Effector CD8-positive, alpha-beta T cell (primary cell): ENCODE data around the gene CAMTA1.

Experiments used
- DNase-seq: peaks from one replicate; lab custom pipeline; 2025; lab: John Stamatoyannopoulos, UW

CAMTA1 gene

GRCh38 chr1:7196036-7196911 is 411.0 kb downstream of the CAMTA1 start:
- no peak for DNase-seq

GRCh38 chr1:7198664-7199063 is 413.4 kb downstream of the CAMTA1 start:
- no peak for DNase-seq

- no peak for DNase-seq
Observed at GRCh38 chr1:7199077-7199779, 414.0 kb downstream of the CAMTA1 start.

- no peak for DNase-seq
Observed at GRCh38 chr1:7207875-7208646, 422.8 kb downstream of the CAMTA1 start.

GRCh38 chr1:7208647-7209180 is 423.5 kb downstream of the CAMTA1 start:
- no peak for DNase-seq

- no peak for DNase-seq
Observed at GRCh38 chr1:7209336-7209735, 424.1 kb downstream of the CAMTA1 start.

GRCh38 chr1:7218210-7218832 is 433.1 kb downstream of the CAMTA1 start:
- no peak for DNase-seq

GRCh38 chr1:7219031-7219430 is 433.8 kb downstream of the CAMTA1 start:
- no peak for DNase-seq

- no peak for DNase-seq
Observed at GRCh38 chr1:7220007-7220406, 434.8 kb downstream of the CAMTA1 start.

GRCh38 chr1:7220712-7221252 is 435.5 kb downstream of the CAMTA1 start:
- DNase-seq, result no peak

- no peak for DNase-seq
Observed at GRCh38 chr1:7221826-7222694, 436.8 kb downstream of the CAMTA1 start.

GRCh38 chr1:7222695-7223015 is 437.4 kb downstream of the CAMTA1 start:
- DNase-seq, result no peak

- no peak for DNase-seq
Observed at GRCh38 chr1:7223334-7224080, 438.3 kb downstream of the CAMTA1 start.

- no peak for DNase-seq
Observed at GRCh38 chr1:7224081-7224534, 438.9 kb downstream of the CAMTA1 start.

- no peak for DNase-seq
Observed at GRCh38 chr1:7224644-7225043, 439.4 kb downstream of the CAMTA1 start.

GRCh38 chr1:7225711-7226505 is 440.7 kb downstream of the CAMTA1 start:
- DNase-seq, result no peak

GRCh38 chr1:7227654-7228053 is 442.4 kb downstream of the CAMTA1 start:
- no peak for DNase-seq

GRCh38 chr1:7228252-7228961 is 443.2 kb downstream of the CAMTA1 start:
- DNase-seq, result no peak
